ENCODE data around the gene ADCY9. TPM values are rescaled to one million over a fixed set of nuclear protein-coding genes. Genes with fewer than 3 reads are reported as not detected.
"Not testable (repeated sequence)": the region's sequence is repeated elsewhere in the genome, so short reads cannot be mapped to it uniquely, and the experiment has no call there.

Gene ADCY9
- total RNA-seq, 2 experiments from 2014 or later: 7.1 to 7.4 TPM

GRCh38 chr16:3963886-3964685, 152.2 kb downstream of the ADCY9 start:
- intact Hi-C loops (cut with DNase I, micrococcal nuclease): no loop called here
- POLR2A ChIA-PET: interaction anchor here (1.2 to 1.7 kb wide), 2 partner anchors 247 to 707 kb away, joined by 3 to 5 read pairs; partner anchors contain the start of gene TRAP1

GRCh38 chr16:3963203-3963602, 153.0 kb downstream of the ADCY9 start:
- peak; percentile 78 for ATAC-seq (ENCODE audit: poor library complexity)
- CTCF ChIA-PET: interaction anchor here (0.7 to 1.8 kb wide), 4 partner anchors 24 to 834 kb away, joined by 3 to 10 read pairs (median 4); no protein-coding TSS in a partner anchor
- peaks cover 0 to 3% of the 10 kb centered on the region in 2 experiments for H3K27me3 ChIP-seq (ENCODE audit: control insufficient read depth in 1 of 2, insufficient read depth in 2 of 2, low read length in 2 of 2)

More at GRCh38 chr16:3963886-3964685, 152.2 kb downstream of the ADCY9 start:
- peak overlapping the region; percentile 93 for H3K27ac Mint-ChIP-seq
- H3K27me3 ChIP-seq (ENCODE audit: control insufficient read depth in 1 of 2, insufficient read depth in 2 of 2, low read length in 2 of 2): no peaks in the 10 kb centered on the region
- TF ChIP-seq CTCF (IDR thresholded peaks at IDR 0.05): no peak
- H3K36me3 Mint-ChIP-seq (ENCODE audit: low read depth): peaks cover 8% of the 10 kb centered on the region
- no peak overlapping the region for H3K4me3 ChIP-seq (ENCODE audit: low read length)
- ATAC-seq (ENCODE audit: poor library complexity): no peak
- DNase-seq: no peak
- peaks cover 0 to 17% of the 10 kb centered on the region in 2 experiments for H3K9me3 ChIP-seq (ENCODE audit: control insufficient read depth in 1 of 2, insufficient read depth in 1 of 2, low read length in 2 of 2)
- peaks cover 31% of the 10 kb centered on the region for H3K4me1 ChIP-seq (ENCODE audit: insufficient read depth, low read length)
- H3K27ac ChIP-seq (ENCODE audit: low read depth in 1 of 2, low read length in 2 of 2): no peak overlapping the region
- peaks cover 28% of the 10 kb centered on the region for H3K4me1 Mint-ChIP-seq (ENCODE audit: low read depth)
- no peak overlapping the region for H3K4me3 Mint-ChIP-seq
- peaks cover 5% of the 10 kb centered on the region for H3K36me3 ChIP-seq (ENCODE audit: insufficient read depth, low read length)
- H3K27me3 Mint-ChIP-seq: peaks cover 4% of the 10 kb centered on the region
- CTCF ChIA-PET: interaction anchor here (1.8 kb wide), 1 partner anchor 290 kb away, joined by 10 read pairs; no protein-coding TSS in a partner anchor
- H3K9me3 Mint-ChIP-seq: peaks cover 3% of the 10 kb centered on the region

GRCh38 chr16:3961449-3961849, 154.8 kb downstream of the ADCY9 start:
- H3K9me3 ChIP-seq (ENCODE audit: control insufficient read depth in 1 of 2, insufficient read depth in 1 of 2, low read length in 2 of 2): peaks cover 0 to 11% of the 10 kb centered on the region in 2 experiments
- H3K27ac Mint-ChIP-seq: peak overlapping the region; percentile 87
- peaks cover 0 to 12% of the 10 kb centered on the region in 2 experiments for H3K27me3 ChIP-seq (ENCODE audit: control insufficient read depth in 1 of 2, insufficient read depth in 2 of 2, low read length in 2 of 2)
- no peak overlapping the region for H3K27ac ChIP-seq (ENCODE audit: low read depth in 1 of 2, low read length in 2 of 2)
- intact Hi-C loops (cut with DNase I, micrococcal nuclease): no loop called here
- peaks cover 15% of the 10 kb centered on the region for H3K27me3 Mint-ChIP-seq
- peaks cover 8% of the 10 kb centered on the region for H3K36me3 Mint-ChIP-seq (ENCODE audit: low read depth)
- no peak overlapping the region for H3K4me3 ChIP-seq (ENCODE audit: low read length)
- peaks cover 3% of the 10 kb centered on the region for H3K9me3 Mint-ChIP-seq
- no peak overlapping the region for H3K4me3 Mint-ChIP-seq
- H3K4me1 ChIP-seq (ENCODE audit: insufficient read depth, low read length): peaks cover 31% of the 10 kb centered on the region
- ATAC-seq (ENCODE audit: poor library complexity) (no peak), DNase-seq (no peak)
- peaks cover 5% of the 10 kb centered on the region for H3K36me3 ChIP-seq (ENCODE audit: insufficient read depth, low read length)
- peaks cover 28% of the 10 kb centered on the region for H3K4me1 Mint-ChIP-seq (ENCODE audit: low read depth)
- POLR2A ChIA-PET: no interaction called here
- TF ChIP-seq CTCF (IDR thresholded peaks at IDR 0.05): no peak
- CTCF ChIA-PET: interaction anchor here (0.7 to 1.1 kb wide), 2 partner anchors 23 to 142 kb away, joined by 3 to 4 read pairs; no protein-coding TSS in a partner anchor

More at GRCh38 chr16:3963203-3963602, 153.0 kb downstream of the ADCY9 start:
- H3K27ac ChIP-seq (ENCODE audit: low read depth in 1 of 2, low read length in 2 of 2): peak overlapping the region in 1 of 2 donors; percentile 52
- peak in 13 of 14 experiments; percentile 14 to 89 (median 46) for DNase-seq
- no peak overlapping the region for H3K4me3 ChIP-seq (ENCODE audit: low read length)
- peaks cover 3% of the 10 kb centered on the region for H3K9me3 Mint-ChIP-seq
- peaks cover 28% of the 10 kb centered on the region for H3K4me1 Mint-ChIP-seq (ENCODE audit: low read depth)
- peaks cover 5% of the 10 kb centered on the region for H3K36me3 ChIP-seq (ENCODE audit: insufficient read depth, low read length)
- no peak for TF ChIP-seq CTCF (IDR thresholded peaks at IDR 0.05)
- peak overlapping the region; percentile 93 for H3K27ac Mint-ChIP-seq
- H3K36me3 Mint-ChIP-seq (ENCODE audit: low read depth): peaks cover 8% of the 10 kb centered on the region
- POLR2A ChIA-PET: interaction anchor here (0.6 to 1.7 kb wide), 4 partner anchors 246 to 308 kb away, joined by 3 to 5 read pairs (median 4); partner anchors contain the start of gene TRAP1
- intact Hi-C loops (cut with DNase I, micrococcal nuclease): no loop called here
- H3K4me1 ChIP-seq (ENCODE audit: insufficient read depth, low read length): peaks cover 31% of the 10 kb centered on the region
- peaks cover 0 to 17% of the 10 kb centered on the region in 2 experiments for H3K9me3 ChIP-seq (ENCODE audit: control insufficient read depth in 1 of 2, insufficient read depth in 1 of 2, low read length in 2 of 2)
- peak overlapping the region; percentile 45 for H3K4me3 Mint-ChIP-seq
- H3K27me3 Mint-ChIP-seq: peaks cover 4% of the 10 kb centered on the region

GRCh38 chr16:3959926-3960590, 156.2 kb downstream of the ADCY9 start:
- intact Hi-C loops (cut with DNase I, micrococcal nuclease); DNase-seq; POLR2A ChIA-PET; ATAC-seq (ENCODE audit: poor library complexity); H3K27ac ChIP-seq (ENCODE audit: low read depth in 1 of 2, low read length in 2 of 2); H3K9me3 ChIP-seq (ENCODE audit: control insufficient read depth in 1 of 2, insufficient read depth in 1 of 2, low read length in 2 of 2); H3K36me3 ChIP-seq (ENCODE audit: insufficient read depth, low read length); CTCF ChIA-PET; H3K36me3 Mint-ChIP-seq (ENCODE audit: low read depth); H3K9me3 Mint-ChIP-seq: not testable (repeated sequence)
- Histone ChIP-seq H3K27me3 (ENCODE audit: control insufficient read depth in 1 of 2, insufficient read depth in 2 of 2, low read length in 2 of 2) (peaks cover under 1 to 17% of the 10 kb centered on the region in 2 experiments), H3K4me1 (ENCODE audit: insufficient read depth, low read length) (peaks cover 31% of the 10 kb centered on the region), H3K4me3 (ENCODE audit: low read length) (peak overlapping the region; percentile 51)
- H3K4me1 Mint-ChIP-seq (ENCODE audit: low read depth): peaks cover 28% of the 10 kb centered on the region
- H3K27me3 Mint-ChIP-seq: peaks cover 27% of the 10 kb centered on the region
- peak overlapping the region; percentile 87 for H3K27ac Mint-ChIP-seq
- H3K4me3 Mint-ChIP-seq: peak overlapping the region; percentile 91
